ENCODE measurements around the gene PTGER4.

Gene PTGER4

GRCh38 chr5:40687321-40687720 is 7.6 kb downstream of the PTGER4 start:
- Histone ChIP-seq H3K4me2 (ENCODE audit: low read depth, low read length, poor library complexity, severe bottlenecking) (peak overlapping the region; percentile 89), H3K4me1 (ENCODE audit: insufficient read depth, low read length, poor library complexity, severe bottlenecking) (peaks cover 74% of the 10 kb centered on the region)

GRCh38 chr5:40688127-40688761 is 8.5 kb downstream of the PTGER4 start:
- Histone ChIP-seq H3K9me3 (ENCODE audit: insufficient read depth, low read depth, low read length) (no peaks in the 10 kb centered on the region), H3K79me2 (ENCODE audit: insufficient read depth, low read length) (peaks cover 98% of the 10 kb centered on the region), H3K4me3 (ENCODE audit: low read length, poor library complexity, severe bottlenecking) (peak overlapping the region; percentile 94), H3K4me2 (ENCODE audit: low read depth, low read length, poor library complexity, severe bottlenecking) (peak overlapping the region; percentile 89), H3K27me3 (ENCODE audit: insufficient read depth, low read length, poor library complexity, severe bottlenecking) (no peaks in the 10 kb centered on the region), H3K36me3 (ENCODE audit: insufficient read depth, low read length) (peaks cover 55% of the 10 kb centered on the region), H3K9ac (ENCODE audit: low read depth, low read length, poor library complexity, severe bottlenecking) (peak overlapping the region; percentile 94), H2AFZ (ENCODE audit: low read length) (no peak overlapping the region), H4K20me1 (ENCODE audit: insufficient read depth, low read length, poor library complexity, severe bottlenecking) (peaks cover 82% of the 10 kb centered on the region), H3K9me2 (replicated peaks; ENCODE audit: low read depth, low read length) (no peaks in the 10 kb centered on the region), H3K4me1 (ENCODE audit: insufficient read depth, low read length, poor library complexity, severe bottlenecking) (peaks cover 65% of the 10 kb centered on the region), H3F3A (ENCODE audit: low read depth) (no peaks in the 10 kb centered on the region)
- peak; percentile 96 for TF ChIP-seq CTCF (conservative IDR thresholded peaks at IDR 0.05; ENCODE audit: low read length)
- TF ChIP-seq EZH2phosphoT487 (IDR thresholded peaks at IDR 0.05; ENCODE audit: borderline replicate concordance): no peak

More at GRCh38 chr5:40687321-40687720, 7.6 kb downstream of the PTGER4 start:
- H3K9me3 ChIP-seq (ENCODE audit: insufficient read depth, low read depth, low read length): no peaks in the 10 kb centered on the region
- peak overlapping the region; percentile 94 for H3K9ac ChIP-seq (ENCODE audit: low read depth, low read length, poor library complexity, severe bottlenecking)
- H3K36me3 ChIP-seq (ENCODE audit: insufficient read depth, low read length): peaks cover 51% of the 10 kb centered on the region
- H3K27me3 ChIP-seq (ENCODE audit: insufficient read depth, low read length, poor library complexity, severe bottlenecking): no peaks in the 10 kb centered on the region
- H3K79me2 ChIP-seq (ENCODE audit: insufficient read depth, low read length): peaks cover 100% of the 10 kb centered on the region
- H4K20me1 ChIP-seq (ENCODE audit: insufficient read depth, low read length, poor library complexity, severe bottlenecking): peaks cover 89% of the 10 kb centered on the region
- H3K4me3 ChIP-seq (ENCODE audit: low read length, poor library complexity, severe bottlenecking): peak overlapping the region; percentile 94
- no peak overlapping the region for H2AFZ ChIP-seq (ENCODE audit: low read length)
- no peaks in the 10 kb centered on the region for H3K9me2 ChIP-seq (replicated peaks; ENCODE audit: low read depth, low read length)
- no peaks in the 10 kb centered on the region for H3F3A ChIP-seq (ENCODE audit: low read depth)
- TF ChIP-seq EZH2phosphoT487 (IDR thresholded peaks at IDR 0.05; ENCODE audit: borderline replicate concordance) (no peak), CTCF (conservative IDR thresholded peaks at IDR 0.05; ENCODE audit: low read length) (no peak)

- Histone ChIP-seq H4K20me1 (ENCODE audit: insufficient read depth, low read length, poor library complexity, severe bottlenecking) (peaks cover 76% of the 10 kb centered on the region), H3K79me2 (ENCODE audit: insufficient read depth, low read length) (peaks cover 94% of the 10 kb centered on the region), H3K9me2 (replicated peaks; ENCODE audit: low read depth, low read length) (no peaks in the 10 kb centered on the region), H3K4me2 (ENCODE audit: low read depth, low read length, poor library complexity, severe bottlenecking) (peak overlapping the region; percentile 89), H3K9ac (ENCODE audit: low read depth, low read length, poor library complexity, severe bottlenecking) (peak overlapping the region; percentile 4), H2AFZ (ENCODE audit: low read length) (no peak overlapping the region), H3K4me1 (ENCODE audit: insufficient read depth, low read length, poor library complexity, severe bottlenecking) (peaks cover 59% of the 10 kb centered on the region), H3K9me3 (ENCODE audit: insufficient read depth, low read depth, low read length) (no peaks in the 10 kb centered on the region), H3K36me3 (ENCODE audit: insufficient read depth, low read length) (peaks cover 61% of the 10 kb centered on the region), H3K4me3 (ENCODE audit: low read length, poor library complexity, severe bottlenecking) (peak overlapping the region; percentile 94), H3K27me3 (ENCODE audit: insufficient read depth, low read length, poor library complexity, severe bottlenecking) (no peaks in the 10 kb centered on the region), H3F3A (ENCODE audit: low read depth) (no peaks in the 10 kb centered on the region)
- TF ChIP-seq CTCF (conservative IDR thresholded peaks at IDR 0.05; ENCODE audit: low read length): no peak
- no peak for TF ChIP-seq EZH2phosphoT487 (IDR thresholded peaks at IDR 0.05; ENCODE audit: borderline replicate concordance)
These were observed 9.3 kb downstream of the PTGER4 start for GRCh38 chr5:40688996-40689395.

Measured in Loucy (cell line).